A673 (cell line): Measurements from ENCODE around the gene NANOS3. TPM values are rescaled to one million over a fixed set of nuclear protein-coding genes. Genes with fewer than 3 reads are reported as not detected.
"Not testable (repeated sequence)": the region's sequence is repeated elsewhere in the genome, so short reads cannot be mapped to it uniquely, and the experiment has no call there.

Experiments used
- BruUV-seq: library from RNA; stranded (reverse); fragments of 400-500 nt; replicated peaks from 2 replicates; lab custom pipeline; 2021; lab: Mats Ljungman, UMichigan
- CTCF ChIA-PET: fragments of 300-600 bp; sonication (Branson Sonifier 250); formaldehyde crosslinking; loops from one replicate; lab custom pipeline; 2022; ENCODE audit warnings: antibody characterized with exemption; lab: Charles Lee
- POLR2A ChIA-PET: fragments of 300-600 bp; sonication (Branson Sonifier 250); formaldehyde crosslinking; loops from one replicate; lab custom pipeline; 2022; ENCODE audit warnings: antibody characterized with exemption; ENCODE audit not compliant: low non-redundant PET; lab: Charles Lee
- DNase-seq: peaks from one replicate; pipeline ENCODE4 v3.0.0-alpha.2; 2015; ENCODE audit warnings: low spot score
- H3K27ac ChIP-seq: fragments of 200-600 bp; sonication (generic); 2 replicates; pipeline ENCODE4 v1.5.1; 2016; ENCODE audit warnings: mixed run types, low read depth, mild to moderate bottlenecking, mixed read lengths, antibody characterized with exemption, low read length; ENCODE audit not compliant: poor library complexity, severe bottlenecking
- H3K27me3 ChIP-seq: fragments of 200-600 bp; sonication (generic); replicated peaks from 2 replicates; pipeline ENCODE4 v1.6.1; 2017; ENCODE audit warnings: mixed run types, low read depth, mild to moderate bottlenecking, mixed read lengths, antibody characterized with exemption, low read length; ENCODE audit not compliant: insufficient read depth, poor library complexity
- H3K36me3 ChIP-seq: fragments of 200-600 bp; sonication (generic); 2 replicates; pipeline ENCODE4 v1.6.1; 2016; ENCODE audit warnings: mixed run types, mild to moderate bottlenecking, mixed read lengths, antibody characterized with exemption, low read length; ENCODE audit not compliant: insufficient read depth, poor library complexity, severe bottlenecking
- H3K4me1 ChIP-seq: fragments of 200-600 bp; sonication (generic); 2 replicates; pipeline ENCODE4 v1.6.1; 2017; ENCODE audit warnings: mixed run types, mild to moderate bottlenecking, mixed read lengths, antibody characterized with exemption, low read length; ENCODE audit not compliant: insufficient read depth, poor library complexity, severe bottlenecking
- H3K4me3 ChIP-seq: fragments of 200-600 bp; sonication (generic); 2 replicates; pipeline ENCODE4 v1.5.1; 2016; ENCODE audit warnings: low read depth, mixed run types, mild to moderate bottlenecking, mixed read lengths, low read length; ENCODE audit not compliant: poor library complexity, severe bottlenecking
- H3K9me3 ChIP-seq: fragments of 200-600 bp; sonication (generic); 2 replicates; pipeline ENCODE4 v1.6.1; 2016; ENCODE audit warnings: mixed run types, low read depth, mild to moderate bottlenecking, mixed read lengths, antibody characterized with exemption, low read length; ENCODE audit not compliant: poor library complexity, severe bottlenecking
- CTCF ChIP-seq: fragments of 300-800, 200-600 bp; sonication (generic); conservative IDR thresholded peaks from 2 replicates; pipeline ENCODE4 v1.5.1; 2017; ENCODE audit warnings: low read depth, mild to moderate bottlenecking, antibody characterized with exemption, low read length, moderate library complexity, mixed read lengths
- EZH2 ChIP-seq: fragments of 200-600 bp; sonication (generic); IDR thresholded peaks from 2 replicates; pipeline ENCODE4 v1.6.1; 2017; ENCODE audit warnings: borderline replicate concordance, low read depth, mild to moderate bottlenecking, mixed read lengths, antibody characterized with exemption, low read length; ENCODE audit not compliant: poor library complexity, severe bottlenecking
- intact Hi-C: fragments of 100-400 bp; cut with micrococcal nuclease; formaldehyde crosslinking; loops from one replicate; pipeline ENCODE4 v1.10.0; 2022; ENCODE audit not compliant: unreplicated experiment
- total RNA-seq: library from RNA; stranded (reverse); gene quantifications from 2 replicates; pipeline ENCODE4 v1.2.3, GENCODE V29; 2021

NANOS3 gene
- total RNA-seq, 1 experiment from 2014 or later: 4.9 TPM

GRCh38 chr19:13920940-13921747 lies 44.2 kb downstream of the NANOS3 start:
- Histone ChIP-seq H3K4me1 (no peaks in the 10 kb centered on the region), H3K27me3 (no peaks in the 10 kb centered on the region), H3K9me3 (peaks cover 5% of the 10 kb centered on the region), H3K36me3 (peaks cover 17% of the 10 kb centered on the region), H3K4me3 (no peak overlapping the region), H3K27ac (no peak overlapping the region)
- POLR2A ChIA-PET: interaction anchor here (0.8 kb wide), 1 partner anchor 100 kb away, joined by 3 read pairs; no protein-coding TSS in a partner anchor
- TF ChIP-seq CTCF: no peak
- TF ChIP-seq EZH2: no peak
- intact Hi-C loops: no loop called here
- CTCF ChIA-PET: no interaction called here
- BruUV-seq: no TSS peak
- DNase-seq: peak; percentile 80

- H3K27ac ChIP-seq, H3K4me3 ChIP-seq, DNase-seq, CTCF ChIA-PET, H3K9me3 ChIP-seq, intact Hi-C loops, H3K27me3 ChIP-seq, BruUV-seq, H3K4me1 ChIP-seq: not testable (repeated sequence)
- POLR2A ChIA-PET: interaction anchor here (0.8 kb wide), 1 partner anchor 101 kb away, joined by 3 read pairs; no protein-coding TSS in a partner anchor
- peaks cover 21% of the 10 kb centered on the region for H3K36me3 ChIP-seq
Measured at GRCh38 chr19:13922118-13922517, 45.2 kb downstream of the NANOS3 start.

- Histone ChIP-seq H3K27me3 (no peaks in the 10 kb centered on the region), H3K27ac (no peak overlapping the region), H3K4me1 (no peaks in the 10 kb centered on the region), H3K9me3 (peaks cover 5% of the 10 kb centered on the region), H3K36me3 (peaks cover 26% of the 10 kb centered on the region), H3K4me3 (no peak overlapping the region)
- no peak for DNase-seq
- CTCF ChIA-PET: no interaction called here
- POLR2A ChIA-PET: no interaction called here
- intact Hi-C loops: no loop called here
- no peak for TF ChIP-seq CTCF
- TF ChIP-seq EZH2: no peak
- no TSS peak for BruUV-seq
Measured at GRCh38 chr19:13923194-13923987, 46.5 kb downstream of the NANOS3 start.
